ENCODE data around the gene DLEU7.

DLEU7 gene

DNA sequence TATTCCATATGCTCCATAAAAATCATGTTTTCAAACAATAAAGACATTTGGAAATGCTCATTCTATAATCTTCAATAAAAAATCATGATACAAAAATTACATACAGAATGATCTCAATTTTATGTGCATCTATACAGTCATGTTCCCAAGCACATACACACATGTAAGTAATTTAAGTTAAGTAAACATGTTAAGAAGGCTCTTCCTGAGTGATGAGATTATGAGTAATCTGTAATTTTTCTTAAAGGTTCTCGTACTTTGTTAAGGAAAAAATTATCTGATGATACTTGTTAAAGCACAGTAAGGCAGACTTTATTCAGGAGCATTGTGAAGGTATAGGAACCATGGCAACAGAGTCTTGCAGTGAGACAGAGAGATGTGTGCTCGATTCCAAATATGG is 30.0 kb upstream of the DLEU7 start:
- H3K27ac ChIP-seq (ENCODE audit: extremely low read depth, low read depth, low read length) = no peak overlapping the region
- no peaks in the 10 kb centered on the region for H3K4me1 ChIP-seq (ENCODE audit: control insufficient read depth, insufficient read depth, low read length)
- ChIA-PET POLR2A (no interaction called here), CTCF (interaction anchor here (1.1 kb wide), 1 partner anchor 10 kb away, joined by 3 read pairs; no protein-coding TSS in a partner anchor)
- TF ChIP-seq, protein P1, sequence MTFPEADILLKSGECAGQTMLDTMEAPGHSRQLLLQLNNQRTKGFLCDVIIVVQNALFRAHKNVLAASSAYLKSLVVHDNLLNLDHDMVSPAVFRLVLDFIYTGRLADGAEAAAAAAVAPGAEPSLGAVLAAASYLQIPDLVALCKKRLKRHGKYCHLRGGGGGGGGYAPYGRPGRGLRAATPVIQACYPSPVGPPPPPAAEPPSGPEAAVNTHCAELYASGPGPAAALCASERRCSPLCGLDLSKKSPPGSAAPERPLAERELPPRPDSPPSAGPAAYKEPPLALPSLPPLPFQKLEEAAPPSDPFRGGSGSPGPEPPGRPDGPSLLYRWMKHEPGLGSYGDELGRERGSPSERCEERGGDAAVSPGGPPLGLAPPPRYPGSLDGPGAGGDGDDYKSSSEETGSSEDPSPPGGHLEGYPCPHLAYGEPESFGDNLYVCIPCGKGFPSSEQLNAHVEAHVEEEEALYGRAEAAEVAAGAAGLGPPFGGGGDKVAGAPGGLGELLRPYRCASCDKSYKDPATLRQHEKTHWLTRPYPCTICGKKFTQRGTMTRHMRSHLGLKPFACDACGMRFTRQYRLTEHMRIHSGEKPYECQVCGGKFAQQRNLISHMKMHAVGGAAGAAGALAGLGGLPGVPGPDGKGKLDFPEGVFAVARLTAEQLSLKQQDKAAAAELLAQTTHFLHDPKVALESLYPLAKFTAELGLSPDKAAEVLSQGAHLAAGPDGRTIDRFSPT (tag by site-specific recombination; IDR thresholded peaks at IDR 0.05) = no peak
- no peak for TF ChIP-seq IKZF3 (tag by site-specific recombination; IDR thresholded peaks at IDR 0.05)
- no peak for TF ChIP-seq ZNF837 (tag by site-specific recombination; IDR thresholded peaks at IDR 0.05)
- TF ChIP-seq, protein P2, sequence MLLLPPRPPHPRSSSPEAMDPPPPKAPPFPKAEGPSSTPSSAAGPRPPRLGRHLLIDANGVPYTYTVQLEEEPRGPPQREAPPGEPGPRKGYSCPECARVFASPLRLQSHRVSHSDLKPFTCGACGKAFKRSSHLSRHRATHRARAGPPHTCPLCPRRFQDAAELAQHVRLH (tag by site-specific recombination; IDR thresholded peaks at IDR 0.05) = no peak
- TF ChIP-seq ZNF654 (tag by site-specific recombination; IDR thresholded peaks at IDR 0.05; ENCODE audit: low read depth) = no peak
- no peak for TF ChIP-seq ZNF626 (tag by site-specific recombination; IDR thresholded peaks at IDR 0.05)
- TF ChIP-seq, protein P3, sequence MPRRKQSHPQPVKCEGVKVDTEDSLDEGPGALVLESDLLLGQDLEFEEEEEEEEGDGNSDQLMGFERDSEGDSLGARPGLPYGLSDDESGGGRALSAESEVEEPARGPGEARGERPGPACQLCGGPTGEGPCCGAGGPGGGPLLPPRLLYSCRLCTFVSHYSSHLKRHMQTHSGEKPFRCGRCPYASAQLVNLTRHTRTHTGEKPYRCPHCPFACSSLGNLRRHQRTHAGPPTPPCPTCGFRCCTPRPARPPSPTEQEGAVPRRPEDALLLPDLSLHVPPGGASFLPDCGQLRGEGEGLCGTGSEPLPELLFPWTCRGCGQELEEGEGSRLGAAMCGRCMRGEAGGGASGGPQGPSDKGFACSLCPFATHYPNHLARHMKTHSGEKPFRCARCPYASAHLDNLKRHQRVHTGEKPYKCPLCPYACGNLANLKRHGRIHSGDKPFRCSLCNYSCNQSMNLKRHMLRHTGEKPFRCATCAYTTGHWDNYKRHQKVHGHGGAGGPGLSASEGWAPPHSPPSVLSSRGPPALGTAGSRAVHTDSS (tag by site-specific recombination; IDR thresholded peaks at IDR 0.05) = no peak
- TF ChIP-seq, protein P4, sequence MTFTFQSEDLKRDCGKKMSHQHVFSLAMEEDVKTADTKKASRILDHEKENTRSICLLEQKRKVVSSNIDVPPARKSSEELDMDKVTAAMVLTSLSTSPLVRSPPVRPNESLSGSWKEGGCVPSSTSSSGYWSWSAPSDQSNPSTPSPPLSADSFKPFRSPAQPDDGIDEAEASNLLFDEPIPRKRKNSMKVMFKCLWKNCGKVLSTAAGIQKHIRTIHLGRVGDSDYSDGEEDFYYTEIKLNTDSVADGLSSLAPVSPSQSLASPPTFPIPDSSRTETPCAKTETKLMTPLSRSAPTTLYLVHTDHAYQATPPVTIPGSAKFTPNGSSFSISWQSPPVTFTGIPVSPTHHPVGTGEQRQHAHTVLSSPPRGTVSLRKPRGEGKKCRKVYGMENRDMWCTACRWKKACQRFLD (tag by site-specific recombination; IDR thresholded peaks at IDR 0.05) = no peak
- TF ChIP-seq ZNF184 (tag by site-specific recombination; IDR thresholded peaks at IDR 0.05) = no peak
- TF ChIP-seq ZBTB21 (tag by site-specific recombination; IDR thresholded peaks at IDR 0.05) = no peak
- no peak for TF ChIP-seq SP2 (tag by site-specific recombination; IDR thresholded peaks at IDR 0.05)
- TF ChIP-seq, protein P5, sequence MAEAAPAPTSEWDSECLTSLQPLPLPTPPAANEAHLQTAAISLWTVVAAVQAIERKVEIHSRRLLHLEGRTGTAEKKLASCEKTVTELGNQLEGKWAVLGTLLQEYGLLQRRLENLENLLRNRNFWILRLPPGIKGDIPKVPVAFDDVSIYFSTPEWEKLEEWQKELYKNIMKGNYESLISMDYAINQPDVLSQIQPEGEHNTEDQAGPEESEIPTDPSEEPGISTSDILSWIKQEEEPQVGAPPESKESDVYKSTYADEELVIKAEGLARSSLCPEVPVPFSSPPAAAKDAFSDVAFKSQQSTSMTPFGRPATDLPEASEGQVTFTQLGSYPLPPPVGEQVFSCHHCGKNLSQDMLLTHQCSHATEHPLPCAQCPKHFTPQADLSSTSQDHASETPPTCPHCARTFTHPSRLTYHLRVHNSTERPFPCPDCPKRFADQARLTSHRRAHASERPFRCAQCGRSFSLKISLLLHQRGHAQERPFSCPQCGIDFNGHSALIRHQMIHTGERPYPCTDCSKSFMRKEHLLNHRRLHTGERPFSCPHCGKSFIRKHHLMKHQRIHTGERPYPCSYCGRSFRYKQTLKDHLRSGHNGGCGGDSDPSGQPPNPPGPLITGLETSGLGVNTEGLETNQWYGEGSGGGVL (tag by site-specific recombination; IDR thresholded peaks at IDR 0.05) = no peak
- TF ChIP-seq ZNF132 (tag by site-specific recombination; IDR thresholded peaks at IDR 0.05; ENCODE audit: borderline replicate concordance) = no peak
- TF ChIP-seq ZNF140 (tag by site-specific recombination; IDR thresholded peaks at IDR 0.05) = no peak
- no peak for TF ChIP-seq BCL11A (tag by site-specific recombination; IDR thresholded peaks at IDR 0.05; ENCODE audit: low read depth)
- TF ChIP-seq ZNF48 (tag by site-specific recombination; IDR thresholded peaks at IDR 0.05) = no peak
- TF ChIP-seq, protein P6, sequence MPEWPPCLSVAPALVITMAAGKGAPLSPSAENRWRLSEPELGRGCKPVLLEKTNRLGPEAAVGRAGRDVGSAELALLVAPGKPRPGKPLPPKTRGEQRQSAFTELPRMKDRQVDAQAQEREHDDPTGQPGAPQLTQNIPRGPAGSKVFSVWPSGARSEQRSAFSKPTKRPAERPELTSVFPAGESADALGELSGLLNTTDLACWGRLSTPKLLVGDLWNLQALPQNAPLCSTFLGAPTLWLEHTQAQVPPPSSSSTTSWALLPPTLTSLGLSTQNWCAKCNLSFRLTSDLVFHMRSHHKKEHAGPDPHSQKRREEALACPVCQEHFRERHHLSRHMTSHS (tag by site-specific recombination; IDR thresholded peaks at IDR 0.05) = no peak
- TF ChIP-seq, protein P7, sequence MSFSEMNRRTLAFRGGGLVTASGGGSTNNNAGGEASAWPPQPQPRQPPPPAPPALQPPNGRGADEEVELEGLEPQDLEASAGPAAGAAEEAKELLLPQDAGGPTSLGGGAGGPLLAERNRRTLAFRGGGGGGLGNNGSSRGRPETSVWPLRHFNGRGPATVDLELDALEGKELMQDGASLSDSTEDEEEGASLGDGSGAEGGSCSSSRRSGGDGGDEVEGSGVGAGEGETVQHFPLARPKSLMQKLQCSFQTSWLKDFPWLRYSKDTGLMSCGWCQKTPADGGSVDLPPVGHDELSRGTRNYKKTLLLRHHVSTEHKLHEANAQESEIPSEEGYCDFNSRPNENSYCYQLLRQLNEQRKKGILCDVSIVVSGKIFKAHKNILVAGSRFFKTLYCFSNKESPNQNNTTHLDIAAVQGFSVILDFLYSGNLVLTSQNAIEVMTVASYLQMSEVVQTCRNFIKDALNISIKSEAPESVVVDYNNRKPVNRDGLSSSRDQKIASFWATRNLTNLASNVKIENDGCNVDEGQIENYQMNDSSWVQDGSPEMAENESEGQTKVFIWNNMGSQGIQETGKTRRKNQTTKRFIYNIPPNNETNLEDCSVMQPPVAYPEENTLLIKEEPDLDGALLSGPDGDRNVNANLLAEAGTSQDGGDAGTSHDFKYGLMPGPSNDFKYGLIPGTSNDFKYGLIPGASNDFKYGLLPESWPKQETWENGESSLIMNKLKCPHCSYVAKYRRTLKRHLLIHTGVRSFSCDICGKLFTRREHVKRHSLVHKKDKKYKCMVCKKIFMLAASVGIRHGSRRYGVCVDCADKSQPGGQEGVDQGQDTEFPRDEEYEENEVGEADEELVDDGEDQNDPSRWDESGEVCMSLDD (tag by site-specific recombination; IDR thresholded peaks at IDR 0.05) = no peak
- no peak for TF ChIP-seq ZNF423 (tag by site-specific recombination; IDR thresholded peaks at IDR 0.05)
- H3K9me3 ChIP-seq (ENCODE audit: control insufficient read depth, insufficient read depth, low read depth, low read length) = no peaks in the 10 kb centered on the region
- no peak overlapping the region for H3K4me3 ChIP-seq (ENCODE audit: low read depth, low read length)
- H3K36me3 ChIP-seq (ENCODE audit: control insufficient read depth in 2 of 2, insufficient read depth in 1 of 2, low read length in 2 of 2) = no peaks in the 10 kb centered on the region
